OCI-LY3 (cell line): ENCODE data around the gene ADORA1.

Experiments used
- EZH2phosphoT487 ChIP-seq: fragments of 200-600 bp; shearing (Covaris generic); IDR thresholded peaks from 2 replicates; pipeline ENCODE4 v1.6.1; 2018; ENCODE audit warnings: antibody characterized with exemption, mixed run types, low read depth
- TF ChIP-seq, protein P1 (sequence below): fragments of 200-600, 300-600 bp; sonication (generic); IDR thresholded peaks from 2 replicates; pipeline ENCODE4 v1.5.1; 2014; ENCODE audit warnings: antibody characterized with exemption, low read length, low read depth

DNA sequence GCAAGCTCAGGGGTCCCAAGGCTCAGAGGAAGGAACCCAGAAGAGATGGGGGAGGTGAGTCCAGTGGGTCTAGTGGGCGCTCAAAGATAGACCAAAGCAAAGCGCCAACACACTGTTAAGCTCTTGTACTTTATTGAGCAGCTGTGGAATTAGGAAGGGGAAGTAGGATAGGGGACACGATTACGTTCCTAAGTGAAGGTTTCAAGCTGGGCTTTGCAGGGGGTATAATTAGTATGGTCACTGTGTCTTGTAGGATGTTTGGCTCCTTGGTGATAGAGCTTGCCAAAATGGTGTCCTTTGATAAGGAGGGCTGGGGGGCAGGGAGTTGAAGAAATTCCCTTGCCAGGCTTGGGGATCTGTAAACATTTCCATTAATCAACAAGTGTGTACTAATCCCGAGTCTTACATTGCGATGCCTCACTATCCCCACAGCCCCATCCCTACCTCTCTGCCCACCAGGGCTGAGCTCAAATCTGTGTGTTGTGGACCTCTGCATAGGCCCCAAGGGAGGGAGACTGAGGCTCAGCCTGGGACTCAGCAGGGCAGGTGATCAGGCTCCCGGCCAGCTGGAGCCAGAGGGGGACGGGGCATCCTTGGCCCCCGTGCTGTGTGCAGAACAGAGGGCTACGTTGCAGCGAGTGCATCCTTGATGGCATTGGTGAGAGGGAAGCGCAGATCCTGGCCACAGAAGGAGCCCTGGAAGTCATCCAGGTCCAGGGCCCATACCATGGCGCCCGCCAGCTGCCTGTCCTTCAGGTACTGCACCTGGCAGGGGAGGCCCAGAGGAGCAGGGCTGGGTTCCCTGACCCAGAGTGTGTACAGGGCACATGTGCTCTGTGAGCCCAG is 51.5 kb downstream of the ADORA1 start:
- TF ChIP-seq, protein P1, sequence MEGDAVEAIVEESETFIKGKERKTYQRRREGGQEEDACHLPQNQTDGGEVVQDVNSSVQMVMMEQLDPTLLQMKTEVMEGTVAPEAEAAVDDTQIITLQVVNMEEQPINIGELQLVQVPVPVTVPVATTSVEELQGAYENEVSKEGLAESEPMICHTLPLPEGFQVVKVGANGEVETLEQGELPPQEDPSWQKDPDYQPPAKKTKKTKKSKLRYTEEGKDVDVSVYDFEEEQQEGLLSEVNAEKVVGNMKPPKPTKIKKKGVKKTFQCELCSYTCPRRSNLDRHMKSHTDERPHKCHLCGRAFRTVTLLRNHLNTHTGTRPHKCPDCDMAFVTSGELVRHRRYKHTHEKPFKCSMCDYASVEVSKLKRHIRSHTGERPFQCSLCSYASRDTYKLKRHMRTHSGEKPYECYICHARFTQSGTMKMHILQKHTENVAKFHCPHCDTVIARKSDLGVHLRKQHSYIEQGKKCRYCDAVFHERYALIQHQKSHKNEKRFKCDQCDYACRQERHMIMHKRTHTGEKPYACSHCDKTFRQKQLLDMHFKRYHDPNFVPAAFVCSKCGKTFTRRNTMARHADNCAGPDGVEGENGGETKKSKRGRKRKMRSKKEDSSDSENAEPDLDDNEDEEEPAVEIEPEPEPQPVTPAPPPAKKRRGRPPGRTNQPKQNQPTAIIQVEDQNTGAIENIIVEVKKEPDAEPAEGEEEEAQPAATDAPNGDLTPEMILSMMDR: no peak
- no peak for TF ChIP-seq EZH2phosphoT487
